Activated T-helper 9 cell treated with anti-CD3 and anti-CD28 coated beads, Interleukin-2, amount 50 U/mL, for 16 hours (primary cell): Measurements from ENCODE around the gene TIGD3.

Source experiments
- DNase-seq: peaks from one replicate; pipeline ENCODE4 v3.0.0-alpha.2; 2020; ENCODE audit warnings: low read depth

The TIGD3 gene

GRCh38 chr11:65390099-65390941 is 35.8 kb downstream of the TIGD3 start:
- no peak for DNase-seq

- DNase-seq, result no peak
These were observed 36.4 kb downstream of the TIGD3 start for GRCh38 chr11:65390996-65391395.

- no peak for DNase-seq
These were observed 37.8 kb downstream of the TIGD3 start for GRCh38 chr11:65392186-65392829.

- no peak for DNase-seq
These were observed 38.3 kb downstream of the TIGD3 start for GRCh38 chr11:65392899-65393298.

GRCh38 chr11:65393513-65394079 is 39.0 kb downstream of the TIGD3 start:
- no peak for DNase-seq

GRCh38 chr11:65394125-65394536 is 39.6 kb downstream of the TIGD3 start:
- DNase-seq, result no peak

- DNase-seq, result no peak
These were observed 41.5 kb downstream of the TIGD3 start for GRCh38 chr11:65395961-65396530.

- no peak for DNase-seq
These were observed 42.5 kb downstream of the TIGD3 start for GRCh38 chr11:65396769-65397745.

- DNase-seq, result no peak
These were observed 43.9 kb downstream of the TIGD3 start for GRCh38 chr11:65398362-65398910.

GRCh38 chr11:65399249-65399648 is 44.7 kb downstream of the TIGD3 start:
- DNase-seq, result no peak

GRCh38 chr11:65399845-65400244 is 45.3 kb downstream of the TIGD3 start:
- DNase-seq, result no peak

- no peak for DNase-seq
These were observed 45.9 kb downstream of the TIGD3 start for GRCh38 chr11:65400307-65401072.

- DNase-seq, result no peak
These were observed 46.7 kb downstream of the TIGD3 start for GRCh38 chr11:65401073-65401802.

- DNase-seq, result no peak
These were observed 47.3 kb downstream of the TIGD3 start for GRCh38 chr11:65401803-65402248.

GRCh38 chr11:65402790-65403189 is 48.2 kb downstream of the TIGD3 start:
- DNase-seq, result no peak

- no peak for DNase-seq
These were observed 49.1 kb downstream of the TIGD3 start for GRCh38 chr11:65403607-65404121.

GRCh38 chr11:65404210-65404609 is 49.7 kb downstream of the TIGD3 start:
- no peak for DNase-seq

GRCh38 chr11:65404638-65405339 is 50.2 kb downstream of the TIGD3 start:
- DNase-seq, result no peak
